G401.6 (cell line): ENCODE data around the gene CYTH4.
A peak's percentile ranks its signal among the peaks of the same experiment; 100 is the strongest.
"Not testable (repeated sequence)": the region's sequence is repeated elsewhere in the genome, so short reads cannot be mapped to it uniquely, and the experiment has no call there.

Source experiments
- FAIRE-seq: peaks from 2 replicates; lab custom pipeline; 2012; peaks lifted over from hg19 to GRCh38; lab: Jason Lieb, UNC

Gene CYTH4

GRCh38 chr22:37249986-37250385, 32.3 kb upstream of the CYTH4 start:
- FAIRE-seq, result no peak

GRCh38 chr22:37251836-37252235, 30.5 kb upstream of the CYTH4 start:
- not testable (repeated sequence) for FAIRE-seq

- peak; percentile 15 for FAIRE-seq
Observed at GRCh38 chr22:37253126-37253660, 29.1 kb upstream of the CYTH4 start.

- FAIRE-seq, result peak; percentile 41
Observed at GRCh38 chr22:37254209-37254866, 28.0 kb upstream of the CYTH4 start.

GRCh38 chr22:37254867-37255233, 27.5 kb upstream of the CYTH4 start:
- no peak for FAIRE-seq

- no peak for FAIRE-seq
Observed at GRCh38 chr22:37255558-37256006, 26.7 kb upstream of the CYTH4 start.

- no peak for FAIRE-seq
Observed at GRCh38 chr22:37256075-37256726, 26.1 kb upstream of the CYTH4 start.

- FAIRE-seq, result no peak
Observed at GRCh38 chr22:37258005-37258752, 24.1 kb upstream of the CYTH4 start.

GRCh38 chr22:37258753-37259401, 23.4 kb upstream of the CYTH4 start:
- FAIRE-seq, result no peak

- FAIRE-seq, result peak; percentile 65
Observed at GRCh38 chr22:37259540-37260029, 22.7 kb upstream of the CYTH4 start.

GRCh38 chr22:37260155-37260795, 22.0 kb upstream of the CYTH4 start:
- no peak for FAIRE-seq

- peak; percentile 85 for FAIRE-seq
Observed at GRCh38 chr22:37260901-37261336, 21.4 kb upstream of the CYTH4 start.

GRCh38 chr22:37262346-37262745, 20.0 kb upstream of the CYTH4 start:
- no peak for FAIRE-seq

- FAIRE-seq, result no peak
Observed at GRCh38 chr22:37263966-37264887, 18.1 kb upstream of the CYTH4 start.

GRCh38 chr22:37266581-37267134, 15.7 kb upstream of the CYTH4 start:
- no peak for FAIRE-seq

- no peak for FAIRE-seq
Observed at GRCh38 chr22:37267135-37267587, 15.1 kb upstream of the CYTH4 start.

- no peak for FAIRE-seq
Observed at GRCh38 chr22:37267661-37268413, 14.5 kb upstream of the CYTH4 start.

GRCh38 chr22:37269936-37270678, 12.2 kb upstream of the CYTH4 start:
- FAIRE-seq, result no peak
